ENCODE measurements around the gene LHX2.

Gene LHX2

GRCh38 chr9:124012368-124013301, 1.1 kb downstream of the LHX2 start:
- in situ Hi-C loops (cut with MboI; ENCODE audit: low sequenced_read_pairs), result no loop called here

- in situ Hi-C loops (cut with MboI; ENCODE audit: low sequenced_read_pairs), result no loop called here
Measured at GRCh38 chr9:124013309-124014210, 2.0 kb downstream of the LHX2 start.

- in situ Hi-C loops (cut with MboI; ENCODE audit: low sequenced_read_pairs), result no loop called here
Measured at GRCh38 chr9:124014211-124014955, 2.8 kb downstream of the LHX2 start.

- in situ Hi-C loops (cut with MboI; ENCODE audit: low sequenced_read_pairs), result no loop called here
Measured at GRCh38 chr9:124014956-124015660, 3.5 kb downstream of the LHX2 start.

- in situ Hi-C loops (cut with MboI; ENCODE audit: low sequenced_read_pairs), result no loop called here
Measured at GRCh38 chr9:124015661-124016131, 4.1 kb downstream of the LHX2 start.

GRCh38 chr9:124016175-124017050, 4.8 kb downstream of the LHX2 start:
- in situ Hi-C loops (cut with MboI; ENCODE audit: low sequenced_read_pairs), result no loop called here

GRCh38 chr9:124017051-124017928, 5.7 kb downstream of the LHX2 start:
- in situ Hi-C loops (cut with MboI; ENCODE audit: low sequenced_read_pairs), result no loop called here

- in situ Hi-C loops (cut with MboI; ENCODE audit: low sequenced_read_pairs), result no loop called here
Measured at GRCh38 chr9:124017929-124018729, 6.6 kb downstream of the LHX2 start.

- in situ Hi-C loops (cut with MboI; ENCODE audit: low sequenced_read_pairs), result no loop called here
Measured at GRCh38 chr9:124018730-124019697, 7.4 kb downstream of the LHX2 start.

- in situ Hi-C loops (cut with MboI; ENCODE audit: low sequenced_read_pairs), result no loop called here
Measured at GRCh38 chr9:124019771-124020519, 8.4 kb downstream of the LHX2 start.

GRCh38 chr9:124020520-124021384, 9.2 kb downstream of the LHX2 start:
- in situ Hi-C loops (cut with MboI; ENCODE audit: low sequenced_read_pairs), result no loop called here

GRCh38 chr9:124021385-124021769, 9.8 kb downstream of the LHX2 start:
- in situ Hi-C loops (cut with MboI; ENCODE audit: low sequenced_read_pairs), result no loop called here

- in situ Hi-C loops (cut with MboI; ENCODE audit: low sequenced_read_pairs), result no loop called here
Measured at GRCh38 chr9:124022201-124023121, 10.9 kb downstream of the LHX2 start.

- in situ Hi-C loops (cut with MboI; ENCODE audit: low sequenced_read_pairs), result no loop called here
Measured at GRCh38 chr9:124024107-124024506, 12.5 kb downstream of the LHX2 start.

Data from hTERT RPE-1 (cell line).